PC-3 (cell line): ENCODE measurements around the gene SNRPN.

Experiments used
- EZH2 ChIP-seq: fragments of 300-600 bp; sonication (generic); IDR thresholded peaks from one replicate; pipeline ENCODE4 v1.6.1; 2017; ENCODE audit warnings: antibody characterized with exemption, mild to moderate bottlenecking, low read length; ENCODE audit not compliant: unreplicated experiment
- EZH2phosphoT487 ChIP-seq: fragments of 300-600 bp; sonication (generic); IDR thresholded peaks from 2 replicates; pipeline ENCODE4 v1.6.1; 2018; ENCODE audit warnings: mild to moderate bottlenecking, antibody characterized with exemption, low read length, borderline replicate concordance
- TF ChIP-seq, protein P1 (sequence below): fragments of 300-600 bp; sonication (generic); conservative IDR thresholded peaks from 2 replicates; pipeline ENCODE4 v1.5.1; 2017; ENCODE audit warnings: antibody characterized with exemption, low read depth, mild to moderate bottlenecking, low read length

DNA sequence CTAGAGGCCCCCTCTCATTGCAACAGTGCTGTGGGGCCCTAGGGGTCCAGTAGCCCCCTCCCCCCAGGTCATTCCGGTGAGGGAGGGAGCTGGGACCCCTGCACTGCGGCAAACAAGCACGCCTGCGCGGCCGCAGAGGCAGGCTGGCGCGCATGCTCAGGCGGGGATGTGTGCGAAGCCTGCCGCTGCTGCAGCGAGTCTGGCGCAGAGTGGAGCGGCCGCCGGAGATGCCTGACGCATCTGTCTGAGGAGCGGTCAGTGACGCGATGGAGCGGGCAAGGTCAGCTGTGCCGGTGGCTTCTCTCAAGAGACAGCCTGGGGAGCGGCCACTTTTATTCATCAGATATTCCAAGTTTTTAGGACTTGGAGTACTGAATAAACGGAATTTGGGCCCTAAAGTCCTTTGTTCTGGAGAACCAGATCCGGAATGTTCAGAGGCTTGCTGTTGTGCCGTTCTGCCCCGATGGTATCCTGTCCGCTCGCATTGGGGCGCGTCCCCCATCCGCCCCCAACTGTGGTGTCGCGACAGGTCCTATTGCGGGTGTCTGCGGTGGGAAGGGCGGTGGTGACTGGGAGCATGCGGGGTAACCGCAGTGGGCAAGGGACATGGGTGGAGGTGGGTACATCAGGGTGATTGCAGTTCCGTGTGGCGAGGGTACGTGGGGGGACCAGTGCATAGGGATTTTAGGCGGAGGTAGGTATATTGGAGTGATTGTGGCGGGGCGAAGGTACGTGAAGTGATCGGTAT is at the start of gene SNRPN, which contains the start of gene SNURF:
- TF ChIP-seq, protein P1, sequence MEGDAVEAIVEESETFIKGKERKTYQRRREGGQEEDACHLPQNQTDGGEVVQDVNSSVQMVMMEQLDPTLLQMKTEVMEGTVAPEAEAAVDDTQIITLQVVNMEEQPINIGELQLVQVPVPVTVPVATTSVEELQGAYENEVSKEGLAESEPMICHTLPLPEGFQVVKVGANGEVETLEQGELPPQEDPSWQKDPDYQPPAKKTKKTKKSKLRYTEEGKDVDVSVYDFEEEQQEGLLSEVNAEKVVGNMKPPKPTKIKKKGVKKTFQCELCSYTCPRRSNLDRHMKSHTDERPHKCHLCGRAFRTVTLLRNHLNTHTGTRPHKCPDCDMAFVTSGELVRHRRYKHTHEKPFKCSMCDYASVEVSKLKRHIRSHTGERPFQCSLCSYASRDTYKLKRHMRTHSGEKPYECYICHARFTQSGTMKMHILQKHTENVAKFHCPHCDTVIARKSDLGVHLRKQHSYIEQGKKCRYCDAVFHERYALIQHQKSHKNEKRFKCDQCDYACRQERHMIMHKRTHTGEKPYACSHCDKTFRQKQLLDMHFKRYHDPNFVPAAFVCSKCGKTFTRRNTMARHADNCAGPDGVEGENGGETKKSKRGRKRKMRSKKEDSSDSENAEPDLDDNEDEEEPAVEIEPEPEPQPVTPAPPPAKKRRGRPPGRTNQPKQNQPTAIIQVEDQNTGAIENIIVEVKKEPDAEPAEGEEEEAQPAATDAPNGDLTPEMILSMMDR: no peak
- no peak for TF ChIP-seq EZH2
- no peak for TF ChIP-seq EZH2phosphoT487
